ENCODE results near the gene DDX21.

Gene DDX21

GRCh38 chr10:68957284-68957615 is 1.3 kb downstream of the DDX21 start:
- TF ChIP-seq ZFP30 (CRISPR knock-in tag; IDR thresholded peaks at IDR 0.05) (no peak), PPARA (CRISPR knock-in tag; IDR thresholded peaks at IDR 0.05; ENCODE audit: borderline replicate concordance) (no peak), ZNF565 (CRISPR knock-in tag; conservative IDR thresholded peaks at IDR 0.05; ENCODE audit: low read depth) (no peak), ARNTL (CRISPR knock-in tag; IDR thresholded peaks at IDR 0.05; ENCODE audit: borderline replicate concordance, low read depth) (no peak), ISL1 (CRISPR knock-in tag; IDR thresholded peaks at IDR 0.05) (no peak), ESRRG (CRISPR knock-in tag; IDR thresholded peaks at IDR 0.05) (no peak), ZNF70 (CRISPR knock-in tag; IDR thresholded peaks at IDR 0.05) (no peak), TSHZ2 (CRISPR knock-in tag; IDR thresholded peaks at IDR 0.05) (no peak), RARB (CRISPR knock-in tag; IDR thresholded peaks at IDR 0.05) (no peak), ZC3H10 (CRISPR knock-in tag; IDR thresholded peaks at IDR 0.05) (no peak), BACH2 (CRISPR knock-in tag; IDR thresholded peaks at IDR 0.05; ENCODE audit: borderline replicate concordance) (no peak), POU6F1 (CRISPR knock-in tag; IDR thresholded peaks at IDR 0.05; ENCODE audit: borderline replicate concordance, low read depth) (no peak), ZNF8 (CRISPR knock-in tag; IDR thresholded peaks at IDR 0.05) (no peak), CSRNP3 (CRISPR knock-in tag; IDR thresholded peaks at IDR 0.05) (no peak), ZFP3 (CRISPR knock-in tag; IDR thresholded peaks at IDR 0.05) (no peak), CREB5 (CRISPR knock-in tag; IDR thresholded peaks at IDR 0.05; ENCODE audit: low read depth) (no peak), TOX (CRISPR knock-in tag; IDR thresholded peaks at IDR 0.05; ENCODE audit: borderline replicate concordance) (no peak), GLIS3 (CRISPR knock-in tag; IDR thresholded peaks at IDR 0.05) (no peak), SNAI2 (CRISPR knock-in tag; IDR thresholded peaks at IDR 0.05) (no peak), PATZ1 (CRISPR knock-in tag; IDR thresholded peaks at IDR 0.05; ENCODE audit: borderline replicate concordance) (no peak)
- ATAC-seq, result no peak

- no peak for TF ChIP-seq OSR1 (CRISPR knock-in tag; IDR thresholded peaks at IDR 0.05)
- no peak for TF ChIP-seq ZC3H10 (CRISPR knock-in tag; IDR thresholded peaks at IDR 0.05)
- TF ChIP-seq SNAI2 (CRISPR knock-in tag; IDR thresholded peaks at IDR 0.05), result no peak
- TF ChIP-seq ZNF8 (CRISPR knock-in tag; IDR thresholded peaks at IDR 0.05), result no peak
- TF ChIP-seq ZFP3 (CRISPR knock-in tag; IDR thresholded peaks at IDR 0.05), result no peak; the same call in 1 of the 2 replicates
- no peak for TF ChIP-seq CREB5 (CRISPR knock-in tag; IDR thresholded peaks at IDR 0.05; ENCODE audit: low read depth)
- TF ChIP-seq TCF4 (CRISPR knock-in tag; IDR thresholded peaks at IDR 0.05; ENCODE audit: borderline replicate concordance), result no peak
- TF ChIP-seq RARB (CRISPR knock-in tag; IDR thresholded peaks at IDR 0.05), result no peak
- no peak for TF ChIP-seq ZNF565 (CRISPR knock-in tag; conservative IDR thresholded peaks at IDR 0.05; ENCODE audit: low read depth)
- ATAC-seq, result no peak
Measured at GRCh38 chr10:68957654-68958053, 1.7 kb downstream of the DDX21 start.

Data from SK-N-SH treated with all-trans-retinoic acid at 6 μM for 48 hours (cell line).